SHP77 (cell line): ENCODE data around the gene TRMT6.

Experiments used
- DNase-seq, 2 experiments: peaks; one replicate each; lab custom pipeline; 2025; lab: John Stamatoyannopoulos, UW

The TRMT6 gene

GRCh38 chr20:5950271-5951031, at the start of gene TRMT6, which contains the start of gene MCM8:
TRMT6 (minus strand) TSS chr20:5950533; CDS start chr20:5950405, 128 bp downstream.
MCM8 (plus strand) TSS chr20:5950652; CDS start chr20:5952016, 1,364 bp downstream.
- peak; percentile 99 to 100 for DNase-seq

- no peak for DNase-seq
These were observed 49.5 kb upstream of the TRMT6 start for GRCh38 chr20:5999783-6000182.

GRCh38 chr20:5996765-5997164, 46.4 kb upstream of the TRMT6 start:
- DNase-seq, result no peak

GRCh38 chr20:5991623-5992441, 41.5 kb upstream of the TRMT6 start:
- DNase-seq, result no peak

- no peak for DNase-seq
These were observed 40.6 kb upstream of the TRMT6 start for GRCh38 chr20:5990946-5991345.

- no peak for DNase-seq
These were observed 39.2 kb upstream of the TRMT6 start for GRCh38 chr20:5989539-5989938.

- no peak for DNase-seq
These were observed 37.0 kb upstream of the TRMT6 start for GRCh38 chr20:5987383-5987782.

- DNase-seq, result no peak
These were observed 30.6 kb upstream of the TRMT6 start for GRCh38 chr20:5980720-5981538.

GRCh38 chr20:5979801-5980200, 29.5 kb upstream of the TRMT6 start:
- DNase-seq, result no peak

GRCh38 chr20:5977975-5978374, 27.6 kb upstream of the TRMT6 start:
- no peak for DNase-seq

- DNase-seq, result no peak
These were observed 26.9 kb upstream of the TRMT6 start for GRCh38 chr20:5977223-5977622.

GRCh38 chr20:5975778-5976177, 25.4 kb upstream of the TRMT6 start:
- DNase-seq, result no peak

GRCh38 chr20:5974531-5974930, 24.2 kb upstream of the TRMT6 start:
- DNase-seq, result no peak

GRCh38 chr20:5973971-5974370, 23.6 kb upstream of the TRMT6 start:
- no peak for DNase-seq

GRCh38 chr20:5973172-5973571, 22.8 kb upstream of the TRMT6 start:
- no peak for DNase-seq

GRCh38 chr20:5971203-5971602, 20.9 kb upstream of the TRMT6 start:
- no peak for DNase-seq

GRCh38 chr20:5970381-5970780, 20.0 kb upstream of the TRMT6 start:
- no peak for DNase-seq

- DNase-seq, result no peak
These were observed 19.6 kb upstream of the TRMT6 start for GRCh38 chr20:5969940-5970339.

GRCh38 chr20:5969348-5969935, 19.1 kb upstream of the TRMT6 start:
- DNase-seq, result no peak

GRCh38 chr20:5968462-5968861, 18.1 kb upstream of the TRMT6 start:
- DNase-seq, result no peak

- DNase-seq, result no peak
These were observed 17.1 kb upstream of the TRMT6 start for GRCh38 chr20:5967469-5967868.

GRCh38 chr20:5949943-5950270, 426 bp downstream of the TRMT6 start:
- DNase-seq, result no peak
